Activated T-helper 2 cell treated with anti-CD3 and anti-CD28 coated beads, Interferon-gamma antibody, Interleukin-2, Interleukin-4, amounts not matched to agents 10 μg/mL and 5 μg/mL and 100 μg/mL, durations not matched to agents 14 hours and 24 hours and 36 hours (primary cell): ENCODE results near the gene PCNX4. TPM values are rescaled to one million over a fixed set of nuclear protein-coding genes. Genes with fewer than 3 reads are reported as not detected.

Experiments
- DNase-seq: peaks from one replicate; pipeline ENCODE4 v3.0.0; 2021; ENCODE audit warnings: low spot score
- H3K27ac Mint-ChIP-seq: one replicate; pipeline ENCODE4 v1.8.0; 2021; ENCODE audit warnings: mixed read lengths
- H3K27me3 Mint-ChIP-seq: one replicate; pipeline ENCODE4 v1.8.0; 2021; ENCODE audit warnings: low read depth, mixed read lengths
- H3K36me3 Mint-ChIP-seq: one replicate; pipeline ENCODE4 v1.8.0; 2021; ENCODE audit warnings: low read depth, mixed read lengths
- H3K4me1 Mint-ChIP-seq: one replicate; pipeline ENCODE4 v1.8.0; 2021; ENCODE audit warnings: low read depth, mixed read lengths
- H3K4me3 Mint-ChIP-seq: one replicate; pipeline ENCODE4 v1.8.0; 2021; ENCODE audit warnings: low read depth, mild to moderate bottlenecking, moderate library complexity, mixed read lengths
- H3K9me3 Mint-ChIP-seq: one replicate; pipeline ENCODE4 v1.8.0; 2021; ENCODE audit warnings: mixed read lengths
- intact Hi-C: fragments of 100-400 bp; cut with micrococcal nuclease; formaldehyde crosslinking; loops from one replicate; pipeline ENCODE4 v1.15.1; 2023
- total RNA-seq: library from RNA; stranded (reverse); gene quantifications from 2 replicates; pipeline ENCODE4 v1.2.3, GENCODE V29; 2022

Gene PCNX4
- total RNA-seq, 1 donor from 2014 or later = 38.8 TPM

GRCh38 chr14:60107477-60107876, 15.8 kb downstream of the PCNX4 start:
- Mint-ChIP-seq H3K27me3 (no peaks in the 10 kb centered on the region), H3K36me3 (peaks cover 43% of the 10 kb centered on the region), H3K27ac (no peak overlapping the region), H3K4me3 (no peak overlapping the region), H3K4me1 (peaks cover 21% of the 10 kb centered on the region), H3K9me3 (no peaks in the 10 kb centered on the region)
- intact Hi-C loops = no loop called here
- no peak for DNase-seq

DNA sequence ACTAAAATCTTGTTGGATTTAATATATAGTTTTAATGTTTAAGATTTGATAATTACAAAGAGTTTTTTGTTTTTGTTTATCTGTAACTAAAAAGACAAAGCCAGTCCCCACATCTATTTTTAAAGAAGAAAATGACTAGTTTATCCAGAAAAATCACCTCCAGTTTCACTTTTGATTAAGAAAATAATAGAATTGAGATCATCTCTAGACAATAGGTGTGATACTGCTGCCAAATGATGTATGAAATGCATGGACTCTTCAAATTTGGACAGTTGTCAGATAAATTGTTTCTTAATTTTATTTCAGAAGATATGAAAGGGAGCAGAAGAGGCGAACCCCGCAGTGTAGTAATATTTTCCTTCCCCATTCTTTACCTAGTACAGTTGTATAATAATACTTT, 20.0 kb downstream of the PCNX4 start:
- no peaks in the 10 kb centered on the region for H3K27me3 Mint-ChIP-seq
- H3K36me3 Mint-ChIP-seq = peaks cover 48% of the 10 kb centered on the region
- intact Hi-C loops = no loop called here
- H3K4me1 Mint-ChIP-seq = peaks cover 24% of the 10 kb centered on the region
- no peak for DNase-seq
- no peaks in the 10 kb centered on the region for H3K9me3 Mint-ChIP-seq
- H3K4me3 Mint-ChIP-seq = no peak overlapping the region
- H3K27ac Mint-ChIP-seq = no peak overlapping the region

DNA sequence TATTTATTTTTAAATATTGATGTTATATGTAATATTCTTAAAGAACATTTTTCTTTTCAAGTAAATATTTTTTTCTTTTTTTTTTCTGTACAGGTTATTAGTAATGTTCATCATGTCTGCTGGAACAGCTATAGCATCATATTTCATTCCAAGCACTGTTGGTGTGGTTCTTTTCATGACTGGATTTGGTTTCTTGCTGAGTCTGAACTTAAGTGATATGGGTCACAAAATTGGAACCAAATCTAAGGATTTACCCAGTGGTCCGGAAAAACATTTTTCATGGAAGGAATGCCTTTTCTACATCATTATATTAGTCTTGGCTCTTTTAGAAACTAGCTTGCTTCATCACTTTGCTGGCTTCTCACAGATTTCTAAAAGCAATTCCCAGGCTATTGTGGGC, 23.2 kb downstream of the PCNX4 start:
- Mint-ChIP-seq H3K36me3 (peaks cover 47% of the 10 kb centered on the region), H3K4me3 (no peak overlapping the region), H3K27me3 (no peaks in the 10 kb centered on the region), H3K9me3 (no peaks in the 10 kb centered on the region), H3K27ac (no peak overlapping the region), H3K4me1 (peaks cover 15% of the 10 kb centered on the region)
- no peak for DNase-seq
- intact Hi-C loops = loop anchor here (5.0 kb wide), 1 partner anchor 37 kb away; no protein-coding TSS in a partner anchor

- no peak overlapping the region for H3K27ac Mint-ChIP-seq
- no peak overlapping the region for H3K4me3 Mint-ChIP-seq
- DNase-seq = no peak
- H3K4me1 Mint-ChIP-seq = peaks cover 10% of the 10 kb centered on the region
- intact Hi-C loops = loop anchor here (5.0 kb wide), 1 partner anchor 36 kb away; no protein-coding TSS in a partner anchor
- H3K9me3 Mint-ChIP-seq = no peaks in the 10 kb centered on the region
- no peaks in the 10 kb centered on the region for H3K27me3 Mint-ChIP-seq
- H3K36me3 Mint-ChIP-seq = peaks cover 48% of the 10 kb centered on the region
These were observed 24.5 kb downstream of the PCNX4 start for GRCh38 chr14:60116181-60116580.

DNA sequence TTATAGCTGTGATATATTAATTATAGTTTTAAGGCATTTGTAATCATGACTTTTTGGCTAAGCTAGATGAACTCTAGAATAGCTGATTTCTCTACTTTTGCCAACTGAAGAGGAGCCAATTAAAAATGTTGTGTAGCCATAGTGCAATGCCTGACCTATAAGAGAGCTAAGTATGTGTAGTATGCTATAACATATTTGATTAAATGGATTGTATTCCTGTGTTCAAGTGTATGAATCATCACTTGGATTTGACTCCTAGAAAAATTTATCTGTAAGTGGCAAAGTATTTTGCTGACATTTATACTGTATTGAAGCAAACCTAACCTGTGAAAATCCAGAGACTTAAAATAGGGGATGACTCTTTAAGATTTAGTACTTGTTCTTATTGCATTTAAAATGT, 34.2 kb downstream of the PCNX4 start:
- H3K9me3 Mint-ChIP-seq = peaks cover 8% of the 10 kb centered on the region
- H3K4me1 Mint-ChIP-seq = peaks cover 11% of the 10 kb centered on the region
- no peaks in the 10 kb centered on the region for H3K27me3 Mint-ChIP-seq
- H3K4me3 Mint-ChIP-seq = no peak overlapping the region
- H3K36me3 Mint-ChIP-seq = peaks cover 70% of the 10 kb centered on the region
- H3K27ac Mint-ChIP-seq = no peak overlapping the region
- DNase-seq = no peak
- intact Hi-C loops = no loop called here

DNA sequence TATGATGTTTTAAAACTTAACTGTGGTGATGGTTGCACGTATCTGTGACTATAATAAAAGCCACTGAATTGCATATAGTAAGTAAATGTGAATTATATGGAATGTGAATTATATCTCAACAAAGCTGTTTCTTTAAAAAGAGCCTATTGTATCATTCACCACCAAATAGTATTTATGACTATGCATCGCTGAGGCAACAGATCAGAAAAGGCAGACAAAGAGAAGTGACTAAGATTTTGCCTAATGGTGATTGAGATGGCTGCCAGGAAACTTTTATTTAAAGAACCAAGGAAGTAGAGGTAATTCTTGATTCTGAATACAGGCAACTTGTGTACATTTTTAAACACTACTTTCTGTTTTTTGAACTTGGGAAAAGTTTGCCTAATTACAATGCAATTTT, 41.8 kb downstream of the PCNX4 start:
- H3K27ac Mint-ChIP-seq = no peak overlapping the region
- H3K27me3 Mint-ChIP-seq = no peaks in the 10 kb centered on the region
- intact Hi-C loops = no loop called here
- no peak for DNase-seq
- H3K36me3 Mint-ChIP-seq = peaks cover 50% of the 10 kb centered on the region
- H3K4me1 Mint-ChIP-seq = peaks cover 6% of the 10 kb centered on the region
- peaks cover 3% of the 10 kb centered on the region for H3K9me3 Mint-ChIP-seq
- H3K4me3 Mint-ChIP-seq = no peak overlapping the region

- H3K4me1 Mint-ChIP-seq = peaks cover 6% of the 10 kb centered on the region
- intact Hi-C loops = no loop called here
- no peaks in the 10 kb centered on the region for H3K27me3 Mint-ChIP-seq
- no peak for DNase-seq
- no peak overlapping the region for H3K27ac Mint-ChIP-seq
- peaks cover 3% of the 10 kb centered on the region for H3K9me3 Mint-ChIP-seq
- peaks cover 45% of the 10 kb centered on the region for H3K36me3 Mint-ChIP-seq
- H3K4me3 Mint-ChIP-seq = no peak overlapping the region
These were observed 43.0 kb downstream of the PCNX4 start for GRCh38 chr14:60134702-60135101.

- Mint-ChIP-seq H3K36me3 (peaks cover 59% of the 10 kb centered on the region), H3K4me3 (no peak overlapping the region), H3K4me1 (peaks cover 33% of the 10 kb centered on the region), H3K9me3 (no peaks in the 10 kb centered on the region), H3K27ac (peak overlapping the region; percentile 89), H3K27me3 (no peaks in the 10 kb centered on the region)
- intact Hi-C loops = loop anchor here (1.0 to 5.0 kb wide), 3 partner anchors 13 to 58 kb away; no protein-coding TSS in a partner anchor
- peak; percentile 67 for DNase-seq
These were observed 60.0 kb downstream of the PCNX4 start for GRCh38 chr14:60151715-60152114.

GRCh38 chr14:60153991-60154390, 62.3 kb downstream of the PCNX4 start:
- Mint-ChIP-seq H3K4me3 (no peak overlapping the region), H3K4me1 (peaks cover 40% of the 10 kb centered on the region), H3K27ac (peak overlapping the region; percentile 58), H3K27me3 (no peaks in the 10 kb centered on the region), H3K36me3 (peaks cover 52% of the 10 kb centered on the region), H3K9me3 (no peaks in the 10 kb centered on the region)
- DNase-seq = no peak
- intact Hi-C loops = loop anchor here (5.0 kb wide), 1 partner anchor 37 kb away; no protein-coding TSS in a partner anchor

GRCh38 chr14:60154671-60155070, 62.9 kb downstream of the PCNX4 start:
- intact Hi-C loops = loop anchor here (5.0 kb wide), 1 partner anchor 37 kb away; no protein-coding TSS in a partner anchor
- peaks cover 49% of the 10 kb centered on the region for H3K36me3 Mint-ChIP-seq
- H3K27ac Mint-ChIP-seq = peak overlapping the region; percentile 39
- H3K9me3 Mint-ChIP-seq = no peaks in the 10 kb centered on the region
- DNase-seq = no peak
- H3K27me3 Mint-ChIP-seq = no peaks in the 10 kb centered on the region
- H3K4me1 Mint-ChIP-seq = peaks cover 42% of the 10 kb centered on the region
- no peak overlapping the region for H3K4me3 Mint-ChIP-seq

DNA sequence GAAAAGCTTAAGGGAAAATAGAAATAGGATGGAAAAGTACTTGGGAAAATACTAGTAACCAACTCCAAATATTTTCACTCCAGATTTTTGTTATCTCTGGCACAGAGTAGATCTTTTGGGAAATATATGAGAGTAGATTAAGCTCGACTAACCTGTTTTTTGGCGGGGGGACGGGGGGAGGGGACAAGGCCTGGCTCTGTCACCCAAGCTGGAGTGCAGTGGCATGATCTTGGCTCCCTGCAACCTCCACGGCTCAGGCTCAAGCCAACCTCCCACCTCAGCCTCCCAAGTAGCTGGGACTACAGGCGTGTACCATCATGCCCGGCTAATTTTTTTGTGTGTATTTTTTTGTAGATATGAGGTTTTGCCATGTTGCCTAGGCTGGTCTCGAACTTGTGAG, 68.7 kb downstream of the PCNX4 start:
- intact Hi-C loops = loop anchor here (10.0 kb wide), 1 partner anchor 696 kb away; the partner anchor contains the start of gene GPR135
- Mint-ChIP-seq H3K4me1 (peaks cover 29% of the 10 kb centered on the region), H3K4me3 (no peak overlapping the region), H3K27me3 (no peaks in the 10 kb centered on the region), H3K27ac (no peak overlapping the region), H3K36me3 (peaks cover 41% of the 10 kb centered on the region), H3K9me3 (no peaks in the 10 kb centered on the region)
- DNase-seq = no peak

DNA sequence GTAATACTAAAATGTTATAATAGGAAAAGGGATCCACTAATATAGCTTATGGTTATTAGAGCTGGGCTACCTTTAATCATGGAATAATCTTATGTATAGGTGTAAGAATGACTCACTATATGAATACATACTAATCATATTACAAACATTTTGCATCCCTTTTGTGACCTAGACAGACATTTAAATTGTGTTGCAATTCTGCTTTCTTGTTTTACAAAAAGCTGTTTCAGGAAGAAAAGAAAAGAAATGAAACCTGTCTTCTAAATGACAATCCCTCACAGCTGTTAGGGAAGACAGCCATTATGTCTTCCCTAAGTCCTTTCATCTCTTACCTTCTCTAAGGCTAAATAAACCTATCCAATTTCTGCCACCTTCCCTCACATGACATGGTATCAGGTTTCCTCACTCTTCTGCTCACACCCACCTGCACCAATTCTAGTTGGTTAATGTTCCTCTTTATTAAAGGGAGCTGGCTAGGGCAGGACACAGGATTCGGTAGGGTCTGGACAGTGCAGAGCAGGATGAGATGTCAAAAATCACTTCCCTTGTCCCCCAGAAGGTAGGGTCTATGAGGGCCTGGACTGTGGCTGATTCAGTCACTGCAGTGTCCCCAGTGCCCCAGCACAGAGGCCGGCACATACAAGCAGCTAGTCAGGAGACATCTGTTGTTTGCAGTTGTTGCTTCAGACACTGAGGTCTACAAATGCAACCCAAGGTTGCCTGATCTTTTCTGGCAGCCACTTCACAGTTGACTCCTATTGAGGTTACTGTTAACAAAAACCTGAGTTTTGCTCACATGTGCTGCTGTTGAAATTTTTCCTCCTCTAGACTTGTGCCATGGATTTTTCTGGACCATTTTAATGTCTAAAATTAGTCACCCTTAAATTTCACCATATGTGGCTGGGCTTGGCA, 69.7 kb downstream of the PCNX4 start:
- peaks cover 34% of the 10 kb centered on the region for H3K36me3 Mint-ChIP-seq
- H3K27me3 Mint-ChIP-seq = no peaks in the 10 kb centered on the region
- H3K27ac Mint-ChIP-seq = no peak overlapping the region
- no peak overlapping the region for H3K4me3 Mint-ChIP-seq
- intact Hi-C loops = loop anchor here (10.0 kb wide), 1 partner anchor 697 kb away; the partner anchor contains the start of gene GPR135
- DNase-seq = no peak
- peaks cover 34% of the 10 kb centered on the region for H3K4me1 Mint-ChIP-seq
- no peaks in the 10 kb centered on the region for H3K9me3 Mint-ChIP-seq

DNA sequence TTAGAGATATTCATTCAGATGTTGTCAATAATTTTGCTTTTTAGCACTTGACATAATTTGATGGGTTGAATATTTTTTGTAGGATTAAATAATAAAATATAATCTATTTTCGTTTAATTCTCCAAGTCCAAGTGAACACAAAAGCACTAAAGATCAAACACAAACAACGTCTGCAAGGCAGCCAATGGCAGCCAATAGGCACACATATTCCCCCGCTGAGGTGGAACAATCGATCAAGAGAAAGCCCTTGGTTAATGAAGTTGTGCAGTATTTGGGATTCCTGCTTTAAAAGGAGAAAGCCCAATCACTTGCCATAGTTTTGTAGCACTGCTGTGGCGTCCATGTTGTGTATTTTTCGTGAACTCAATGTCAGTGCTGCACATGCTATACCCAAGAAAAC, 72.0 kb downstream of the PCNX4 start:
- no peak for DNase-seq
- intact Hi-C loops = loop anchor here (1.0 to 10.0 kb wide), 4 partner anchors 12 to 699 kb away; partner anchors contain the start of genes GPR135 and PPM1A
- Mint-ChIP-seq H3K4me1 (peaks cover 29% of the 10 kb centered on the region), H3K27ac (no peak overlapping the region), H3K36me3 (peaks cover 31% of the 10 kb centered on the region), H3K4me3 (peak overlapping the region; percentile 94), H3K27me3 (no peaks in the 10 kb centered on the region), H3K9me3 (no peaks in the 10 kb centered on the region)
